Activated CD8-positive, alpha-beta T cell treated with anti-CD3 and anti-CD28 coated beads for 36 hours (primary cell): ENCODE measurements around the gene SRCIN1. TPM values are rescaled to one million over a fixed set of nuclear protein-coding genes. Genes with fewer than 3 reads are reported as not detected.
"Not testable (repeated sequence)": the region's sequence is repeated elsewhere in the genome, so short reads cannot be mapped to it uniquely, and the experiment has no call there.

ENCODE experiments used
- ATAC-seq: fragments of 200-7000 bp; cut with Tn5 transposase; one replicate; pipeline ENCODE4 v1.10.0; 2021; ENCODE audit warnings: mild to moderate bottlenecking, moderate library complexity
- CTCF ChIA-PET: fragments of 350-600 bp; sonication (Branson Sonifier 250); formaldehyde crosslinking; loops from one replicate; lab custom pipeline; 2021; ENCODE audit warnings: antibody characterized with exemption; lab: Charles Lee
- POLR2A ChIA-PET: fragments of 350-600 bp; sonication (Branson Sonifier 250); formaldehyde crosslinking; loops from one replicate; lab custom pipeline; 2021; ENCODE audit warnings: antibody characterized with exemption; lab: Charles Lee
- DNase-seq: peaks from one replicate; pipeline ENCODE4 v3.0.0-alpha.2; 2020
- H3K27ac Mint-ChIP-seq: one replicate; pipeline ENCODE4 v1.8.0; 2021; ENCODE audit warnings: mild to moderate bottlenecking, mixed read lengths
- H3K27me3 Mint-ChIP-seq: one replicate; pipeline ENCODE4 v1.8.0; 2021; ENCODE audit warnings: mixed read lengths
- H3K36me3 Mint-ChIP-seq: one replicate; pipeline ENCODE4 v1.8.0; 2021; ENCODE audit warnings: low read depth, mixed read lengths
- H3K4me1 Mint-ChIP-seq: one replicate; pipeline ENCODE4 v1.8.0; 2021; ENCODE audit warnings: low read depth, mixed read lengths
- H3K4me3 Mint-ChIP-seq: one replicate; pipeline ENCODE4 v1.8.0; 2021; ENCODE audit warnings: mild to moderate bottlenecking, moderate library complexity, mixed read lengths
- H3K9me3 Mint-ChIP-seq: one replicate; pipeline ENCODE4 v1.8.0; 2021; ENCODE audit warnings: mixed read lengths
- CTCF ChIP-seq: fragments of 200-600 bp; IDR thresholded peaks from one replicate; pipeline ENCODE4 v1.8.0; 2022; ENCODE audit warnings: antibody characterized with exemption, mild to moderate bottlenecking
- intact Hi-C: fragments of 100-400 bp; cut with micrococcal nuclease; formaldehyde crosslinking; loops from one replicate; pipeline ENCODE4 v1.10.0; 2022
- total RNA-seq, 2 experiments: library from RNA; stranded (reverse); gene quantifications; one replicate each; pipeline ENCODE4 v1.2.3, GENCODE V29; 2021

Gene SRCIN1
- total RNA-seq, 2 experiments from 2014 or later = 0.74 to 1.1 TPM

GRCh38 chr17:38628441-38628840 is 22.7 kb upstream of the SRCIN1 start:
- H3K27me3 Mint-ChIP-seq = peaks cover 9% of the 10 kb centered on the region
- TF ChIP-seq CTCF = no peak
- DNase-seq (peak; percentile 4), ATAC-seq (peak; percentile 27)
- POLR2A ChIA-PET = no interaction called here
- H3K9me3 Mint-ChIP-seq = no peaks in the 10 kb centered on the region
- no peak overlapping the region for H3K27ac Mint-ChIP-seq
- peaks cover 4% of the 10 kb centered on the region for H3K4me1 Mint-ChIP-seq
- no peak overlapping the region for H3K4me3 Mint-ChIP-seq
- CTCF ChIA-PET = interaction anchor here (0.9 to 1.4 kb wide), 4 partner anchors 21 to 70 kb away, joined by 3 to 4 read pairs (median 4); no protein-coding TSS in a partner anchor
- intact Hi-C loops = no loop called here
- no peaks in the 10 kb centered on the region for H3K36me3 Mint-ChIP-seq

GRCh38 chr17:38627957-38628356 is 22.2 kb upstream of the SRCIN1 start:
- no peak for DNase-seq
- Mint-ChIP-seq H3K27ac (no peak overlapping the region), H3K4me3 (no peak overlapping the region), H3K36me3 (no peaks in the 10 kb centered on the region), H3K27me3 (peaks cover 8% of the 10 kb centered on the region), H3K4me1 (peaks cover 4% of the 10 kb centered on the region), H3K9me3 (no peaks in the 10 kb centered on the region)
- no peak for ATAC-seq
- TF ChIP-seq CTCF = no peak
- ChIA-PET CTCF (interaction anchor here (0.9 to 1.4 kb wide), 3 partner anchors 21 to 70 kb away, joined by 3 to 4 read pairs (median 4); no protein-coding TSS in a partner anchor), POLR2A (no interaction called here)
- intact Hi-C loops = no loop called here

- H3K27ac Mint-ChIP-seq, POLR2A ChIA-PET, H3K9me3 Mint-ChIP-seq, DNase-seq, H3K4me3 Mint-ChIP-seq, ATAC-seq, intact Hi-C loops, H3K36me3 Mint-ChIP-seq, H3K4me1 Mint-ChIP-seq: not testable (repeated sequence)
- CTCF ChIA-PET = interaction anchor here (1.1 kb wide), 1 partner anchor 41 kb away, joined by 4 read pairs; no protein-coding TSS in a partner anchor
- H3K27me3 Mint-ChIP-seq = peaks cover 13% of the 10 kb centered on the region
Observed at GRCh38 chr17:38626606-38627226, 21.0 kb upstream of the SRCIN1 start.

- peaks cover 4% of the 10 kb centered on the region for H3K4me1 Mint-ChIP-seq
- no peak overlapping the region for H3K4me3 Mint-ChIP-seq
- no peaks in the 10 kb centered on the region for H3K36me3 Mint-ChIP-seq
- DNase-seq (no peak), ATAC-seq (no peak)
- ChIA-PET POLR2A (no interaction called here), CTCF (interaction anchor here (0.8 to 1.3 kb wide), 4 partner anchors 26 to 68 kb away, joined by 3 to 4 read pairs (median 4); no protein-coding TSS in a partner anchor)
- H3K9me3 Mint-ChIP-seq = no peaks in the 10 kb centered on the region
- H3K27ac Mint-ChIP-seq = no peak overlapping the region
- H3K27me3 Mint-ChIP-seq = peaks cover 17% of the 10 kb centered on the region
- intact Hi-C loops = no loop called here
- TF ChIP-seq CTCF = no peak
Observed at GRCh38 chr17:38625482-38625881, 19.7 kb upstream of the SRCIN1 start.

GRCh38 chr17:38624782-38625355 is 19.1 kb upstream of the SRCIN1 start:
- ATAC-seq = peak; percentile 58
- H3K9me3 Mint-ChIP-seq, H3K27ac Mint-ChIP-seq, H3K4me1 Mint-ChIP-seq, intact Hi-C loops, H3K36me3 Mint-ChIP-seq, POLR2A ChIA-PET: not testable (repeated sequence)
- CTCF ChIA-PET = interaction anchor here (0.6 to 1.3 kb wide), 4 partner anchors 20 to 540 kb away, joined by 3 to 4 read pairs (median 3); no protein-coding TSS in a partner anchor
- DNase-seq = peak; percentile 36
- peak overlapping the region; percentile 23 for H3K4me3 Mint-ChIP-seq
- peaks cover 17% of the 10 kb centered on the region for H3K27me3 Mint-ChIP-seq

GRCh38 chr17:38621538-38621937 is 15.8 kb upstream of the SRCIN1 start:
- peaks cover 4% of the 10 kb centered on the region for H3K4me1 Mint-ChIP-seq
- no peak for DNase-seq
- no peaks in the 10 kb centered on the region for H3K36me3 Mint-ChIP-seq
- no peak for TF ChIP-seq CTCF
- H3K27me3 Mint-ChIP-seq = peaks cover 15% of the 10 kb centered on the region
- ChIA-PET CTCF (no interaction called here), POLR2A (no interaction called here)
- H3K27ac Mint-ChIP-seq = no peak overlapping the region
- H3K4me3 Mint-ChIP-seq = no peak overlapping the region
- intact Hi-C loops = no loop called here
- no peak for ATAC-seq
- H3K9me3 Mint-ChIP-seq = no peaks in the 10 kb centered on the region
